Right lobe of liver (tissue), 4 donors: ENCODE results near the gene FILIP1.

ENCODE experiments used
- CTCF ChIP-seq, 4 donors: fragments of 200-600 bp in 3 of 4; fragments of 450-650 bp in 1 of 4; IDR thresholded peaks; one replicate each; pipeline versions ENCODE4 v1.5.1 to v1.8.0; 2016 to 2022; ENCODE audit warnings: antibody characterized with exemption in 4 of 4, mild to moderate bottlenecking in 2 of 4
- POLR2A ChIP-seq: fragments of 450-650 bp; IDR thresholded peaks from one replicate; pipeline ENCODE4 v1.6.1; 2017; ENCODE audit warnings: antibody characterized with exemption, mild to moderate bottlenecking
- donor health status: DM: no; HTN: no; CAD: no.
- donor health status: DM: no; HTN: no; CAD: no.
- donor health status: DM: no; HTN: yes; CAD: no.

- TF ChIP-seq POLR2A (no peak), CTCF (IDR thresholded peaks at IDR 0.05) (no peak)
Measured at GRCh38 chr6:75351570-75351969, 142.0 kb downstream of the FILIP1 start.
